Loucy (cell line): ENCODE measurements around the gene ZFP14.
A peak's percentile ranks its signal among the peaks of the same experiment; 100 is the strongest.

Experiments used
- CTCF ChIP-seq: fragments of 200-600 bp; sonication (generic); conservative IDR thresholded peaks from 2 replicates; pipeline ENCODE4 v1.5.1; 2014; ENCODE audit warnings: mild to moderate bottlenecking, antibody characterized with exemption, low read length
- EZH2phosphoT487 ChIP-seq: fragments of 200-600 bp; IDR thresholded peaks from 2 replicates; pipeline ENCODE4 v1.6.1; 2018; ENCODE audit warnings: antibody characterized with exemption, mild to moderate bottlenecking, moderate library complexity, borderline replicate concordance

- TF ChIP-seq CTCF (peak; percentile 47), EZH2phosphoT487 (no peak)
These were observed at the start of gene ZFP14 for GRCh38 chr19:36378625-36379509.
